SK-N-SH (cell line): ENCODE results near the gene CCNY. TPM values are rescaled to one million over a fixed set of nuclear protein-coding genes. Genes with fewer than 3 reads are reported as not detected.
"Not testable (repeated sequence)": the region's sequence is repeated elsewhere in the genome, so short reads cannot be mapped to it uniquely, and the experiment has no call there.

ENCODE experiments used
- CTCF ChIA-PET: fragments of 300-600, 350-600 bp; formaldehyde crosslinking; extraction: SDS; loops from one replicate; lab custom pipeline; 2021; lab: Yijun Ruan, JAX
- POLR2A ChIA-PET: fragments of 350-600 bp; sonication (Branson Sonifier 250); formaldehyde crosslinking; extraction: SDS; loops from one replicate; lab custom pipeline; 2020; ENCODE audit warnings: antibody characterized with exemption, inconsistent platforms; lab: Yijun Ruan, JAX
- DNase-seq: peaks from one replicate; pipeline ENCODE4 v3.0.0; 2012
- H2AFZ ChIP-seq: fragments of 200-600 bp; sonication (generic); 2 replicates; pipeline ENCODE4 v1.8.1; 2016; ENCODE audit warnings: antibody characterized with exemption, mild to moderate bottlenecking, low read depth
- H3F3A ChIP-seq: fragments of 200-600 bp; sonication (generic); replicated peaks from 2 replicates; pipeline ENCODE3; 2016; ENCODE audit warnings: antibody characterized with exemption, mild to moderate bottlenecking; ENCODE audit not compliant: insufficient read depth
- H3K27ac ChIP-seq, 2 experiments: fragments of 200-500 bp in 1 of 2; fragments of 200-600 bp in 1 of 2; sonication (Bioruptor generic) in 1 of 2; sonication (generic), shearing (Covaris generic) in 1 of 2; 2 replicates each; pipeline versions ENCODE4 v1.5.1 to v1.6.1; 2014 to 2016; ENCODE audit warnings: low read depth in 2 of 2, inconsistent platforms in 1 of 2, low read length in 1 of 2, mild to moderate bottlenecking in 1 of 2, mixed read lengths in 1 of 2
- H3K27me3 ChIP-seq: fragments of 200-600 bp; sonication (generic), shearing (Covaris generic); 2 replicates; pipeline ENCODE4 v1.6.1; 2016; ENCODE audit warnings: mixed run types; ENCODE audit not compliant: insufficient read depth
- H3K36me3 ChIP-seq, 2 experiments: fragments of 200-500 bp in 1 of 2; fragments of 200-600 bp in 1 of 2; sonication (Bioruptor generic) in 1 of 2; sonication (generic) in 1 of 2; replicated peaks in 1 of 2; 2 replicates each; pipeline versions ENCODE3 to v1.5.1; 2014 to 2016; ENCODE audit warnings: low read length in 1 of 2, mild to moderate bottlenecking in 1 of 2; ENCODE audit not compliant: insufficient read depth in 2 of 2, control insufficient read depth in 1 of 2
- H3K4me1 ChIP-seq, 2 experiments: fragments of 200-500 bp in 1 of 2; fragments of 200-600 bp in 1 of 2; sonication (Bioruptor generic) in 1 of 2; sonication (generic), shearing (Covaris generic) in 1 of 2; 2 replicates each; pipeline versions ENCODE4 v1.5.1 to v1.6.1; 2014 to 2016; ENCODE audit warnings: low read depth in 1 of 2, low read length in 1 of 2, mixed run types in 1 of 2; ENCODE audit not compliant: insufficient read depth in 2 of 2, control insufficient read depth in 1 of 2
- H3K4me2 ChIP-seq: fragments of 200-600 bp; sonication (generic), shearing (Covaris generic); 2 replicates; pipeline ENCODE4 v1.6.1; 2017; ENCODE audit warnings: mixed run types
- H3K4me3 ChIP-seq, 2 experiments: fragments of 200-500 bp in 1 of 2; fragments of 200-600 bp in 1 of 2; sonication (Bioruptor generic) in 1 of 2; sonication (generic), shearing (Covaris generic) in 1 of 2; 2 replicates each; pipeline versions ENCODE4 v1.5.1 to v1.8.1; 2014 to 2016; ENCODE audit warnings: low read depth in 2 of 2, inconsistent platforms in 1 of 2, low read length in 1 of 2, mild to moderate bottlenecking in 1 of 2, mixed read lengths in 1 of 2, moderate library complexity in 1 of 2
- H3K79me2 ChIP-seq: fragments of 200-600 bp; sonication (generic); 2 replicates; pipeline ENCODE4 v1.8.1; 2017; ENCODE audit warnings: mild to moderate bottlenecking; ENCODE audit not compliant: insufficient read depth
- H3K9ac ChIP-seq: fragments of 200-600 bp; sonication (generic); 2 replicates; pipeline ENCODE4 v1.6.1; 2017; ENCODE audit warnings: mixed run types
- H3K9me2 ChIP-seq: fragments of 200-600 bp; sonication (generic); 2 replicates; pipeline ENCODE4 v1.6.1; 2017; ENCODE audit warnings: mixed run types
- H3K9me3 ChIP-seq: fragments of 200-600 bp; sonication (generic); 2 replicates; pipeline ENCODE4 v1.6.1; 2017; ENCODE audit warnings: mixed run types, mild to moderate bottlenecking, moderate library complexity
- H4K20me1 ChIP-seq: fragments of 200-600 bp; sonication (generic); 2 replicates; pipeline ENCODE4 v1.6.1; 2017; ENCODE audit warnings: mild to moderate bottlenecking, mixed run types; ENCODE audit not compliant: insufficient read depth
- FOXM1 ChIP-seq: IDR thresholded peaks from 2 replicates; pipeline ENCODE4 v1.4.0; 2012; ENCODE audit warnings: low read depth, mild to moderate bottlenecking
- GABPA ChIP-seq: IDR thresholded peaks from 2 replicates; pipeline ENCODE4 v1.4.0; 2012; ENCODE audit warnings: low read depth, mild to moderate bottlenecking
- IRF3 ChIP-seq: fragments of 150-350 bp; IDR thresholded peaks from 2 replicates; pipeline ENCODE4 v1.6.1; 2016; ENCODE audit warnings: mild to moderate bottlenecking, low read depth, low read length
- RAD21 ChIP-seq: IDR thresholded peaks from 2 replicates; pipeline ENCODE4 v1.6.1; 2012; ENCODE audit warnings: mild to moderate bottlenecking, low read length
- REST ChIP-seq: IDR thresholded peaks from 2 replicates; pipeline ENCODE4 v1.6.1; 2012; ENCODE audit warnings: mild to moderate bottlenecking, low read depth, low read length, moderate library complexity
- whole genome bisulfite sequencing: methylation state at CpG from one replicate; pipeline ENCODE4 v1.1.6; 2017; ENCODE audit warnings: low lambda C conversion rate; 5-methylcytosine and 5-hydroxymethylcytosine counted together
- polyA plus RNA-seq, 3 experiments: library from polyadenylated mRNA; depleted of rRNA; stranded (reverse); fragments of >200 nt; gene quantifications; 2 replicates each; pipeline ENCODE4 v1.2.3, GENCODE V29; 2012

CCNY gene
- polyA plus RNA-seq, 1 of the 3 experiments (the other 2 are of a cell fraction): 29.4 TPM

- TF ChIP-seq REST (no peak), IRF3 (no peak), GABPA (no peak), RAD21 (no peak), FOXM1 (no peak)
These were observed 64.4 kb downstream of the CCNY start (continued) for GRCh38 chr10:35400595-35401268.

- WGBS: 99% methylated on average over 5 of the region's 5 CpGs
- POLR2A ChIA-PET, H2AFZ ChIP-seq, H3K9me3 ChIP-seq, H3K9ac ChIP-seq, H3K27ac ChIP-seq, CTCF ChIA-PET, H3K9me2 ChIP-seq, H3K4me3 ChIP-seq, H3F3A ChIP-seq, DNase-seq, H3K27me3 ChIP-seq, H3K4me2 ChIP-seq, H3K36me3 ChIP-seq: not testable (repeated sequence)
- Histone ChIP-seq H3K79me2 (peaks cover 81% of the 10 kb centered on the region), H4K20me1 (peaks cover 72% of the 10 kb centered on the region), H3K4me1 (peaks cover under 1 to 13% of the 10 kb centered on the region in 2 experiments; a peak in 3 of 4 replicates)
These were observed 67.2 kb downstream of the CCNY start for GRCh38 chr10:35403491-35403890.

- not testable (repeated sequence) for H3K36me3 ChIP-seq
These were observed 67.8 kb downstream of the CCNY start for GRCh38 chr10:35404077-35404476.

GRCh38 chr10:35406003-35406630 is 69.8 kb downstream of the CCNY start:
- H3K27ac ChIP-seq, H3K9me2 ChIP-seq, H3K36me3 ChIP-seq, POLR2A ChIA-PET, H2AFZ ChIP-seq, CTCF ChIA-PET, DNase-seq, H3F3A ChIP-seq, H3K4me3 ChIP-seq, H3K9me3 ChIP-seq, H3K9ac ChIP-seq, H3K27me3 ChIP-seq, H3K4me2 ChIP-seq: not testable (repeated sequence)
- peaks cover 76% of the 10 kb centered on the region for H3K79me2 ChIP-seq
- WGBS: 91% methylated on average over 4 of the region's 5 CpGs
- peaks cover 74% of the 10 kb centered on the region for H4K20me1 ChIP-seq
- peaks cover 6 to 14% of the 10 kb centered on the region in 2 experiments; a peak in 3 of 4 replicates for H3K4me1 ChIP-seq

More at GRCh38 chr10:35404077-35404476, 67.8 kb downstream of the CCNY start:
- H3K27me3 ChIP-seq, H3K9me3 ChIP-seq, H3K4me2 ChIP-seq, H3K4me3 ChIP-seq, POLR2A ChIA-PET, H3K9ac ChIP-seq, H3F3A ChIP-seq, H3K27ac ChIP-seq, CTCF ChIA-PET, H2AFZ ChIP-seq, H3K9me2 ChIP-seq, DNase-seq: not testable (repeated sequence)
- H4K20me1 ChIP-seq: peaks cover 72% of the 10 kb centered on the region
- peaks cover 75% of the 10 kb centered on the region for H3K79me2 ChIP-seq
- WGBS: 98% methylated on average over 2 of the region's 2 CpGs
- peaks cover 6 to 11% of the 10 kb centered on the region in 2 experiments; a peak in 3 of 4 replicates for H3K4me1 ChIP-seq

- peaks cover 76% of the 10 kb centered on the region for H4K20me1 ChIP-seq
- DNase-seq, H3K9me2 ChIP-seq, CTCF ChIA-PET, H3K9me3 ChIP-seq, H3K4me2 ChIP-seq, H3K9ac ChIP-seq, H2AFZ ChIP-seq, H3K4me3 ChIP-seq, POLR2A ChIA-PET, H3F3A ChIP-seq, H3K27ac ChIP-seq, H3K27me3 ChIP-seq, H3K36me3 ChIP-seq: not testable (repeated sequence)
- 88% methylated on average over 12 of the region's 12 CpGs for WGBS
- H3K79me2 ChIP-seq: peaks cover 74% of the 10 kb centered on the region
- peaks cover 12 to 25% of the 10 kb centered on the region in 2 experiments; a peak in 3 of 4 replicates for H3K4me1 ChIP-seq
These were observed 71.4 kb downstream of the CCNY start for GRCh38 chr10:35407696-35408095.
